Sciatic nerve (tissue), 2 donors: ENCODE results near the gene TMEM255B. TPM values are rescaled to one million over a fixed set of nuclear protein-coding genes. Genes with fewer than 3 reads are reported as not detected.

Source experiments
- ATAC-seq: fragments of 200-7000 bp; cut with Tn5 transposase; one replicate; pipeline ENCODE4 v1.9.1; 2020; ENCODE audit warnings: mild to moderate bottlenecking, moderate library complexity
- DNase-seq: peaks from one replicate; pipeline ENCODE4 v3.0.0-alpha.2; 2020; ENCODE audit warnings: low spot score
- intact Hi-C: fragments of 100-400 bp; cut with DNase I; formaldehyde crosslinking; loops from one replicate; pipeline ENCODE4 v1.14.2; 2022
- total RNA-seq: library from RNA; stranded (reverse); fragmentation: NEBNext Ultra II Directional; extraction: Animal tissue kit (Norgen Biotek cat#: 25700); gene quantifications from one replicate; pipeline ENCODE4 v1.2.1, GENCODE V29; 2021
- donor health status: DM: no; HTN: no; CAD: no.
- donor health status: DM: no; HTN: no; CAD: no.

Gene TMEM255B
- total RNA-seq, 1 donor from 2014 or later = 34.8 TPM

DNA sequence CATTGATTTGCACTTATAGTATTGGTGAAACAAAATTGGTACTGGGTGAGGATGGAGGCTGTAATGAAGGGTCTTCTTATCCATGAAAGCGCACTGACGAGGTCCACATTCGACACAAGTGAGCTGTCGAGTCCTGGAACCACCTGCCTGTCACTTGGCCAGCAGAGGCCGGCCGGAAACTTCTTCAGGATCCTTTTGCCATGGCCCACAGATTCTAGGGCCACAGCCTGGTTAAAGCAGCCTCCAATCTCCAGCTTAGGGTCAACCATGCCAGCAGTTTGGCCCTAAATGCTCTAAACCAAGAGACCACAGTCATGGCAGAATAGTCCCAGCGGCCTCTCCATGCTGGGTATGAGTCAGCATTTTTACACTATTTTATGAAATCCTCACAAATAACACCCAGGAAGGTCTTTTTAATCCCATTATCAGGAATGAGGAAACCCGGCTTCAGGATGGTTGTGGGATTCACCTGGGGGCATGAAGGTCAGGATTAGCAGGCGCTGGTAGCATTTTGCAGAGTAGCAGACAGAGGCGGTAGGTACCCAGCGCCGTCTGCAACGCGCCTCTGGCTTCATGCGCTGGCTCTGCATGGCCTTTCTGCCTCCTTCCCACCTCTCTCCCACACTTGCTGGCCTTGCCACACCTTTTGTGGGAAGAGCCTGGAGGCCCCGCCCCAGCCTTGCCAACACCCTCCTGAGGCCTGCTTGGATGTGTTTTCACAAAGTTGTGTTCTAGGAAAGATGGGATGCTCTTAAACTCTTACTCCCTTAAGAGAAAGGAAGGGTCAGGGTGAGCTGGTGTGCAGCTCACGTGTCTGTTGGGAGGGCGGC lies 89.6 kb downstream of the TMEM255B start:
- DNase-seq = peak; percentile 64
- ATAC-seq = peak; percentile 71
- intact Hi-C loops = no loop called here

DNA sequence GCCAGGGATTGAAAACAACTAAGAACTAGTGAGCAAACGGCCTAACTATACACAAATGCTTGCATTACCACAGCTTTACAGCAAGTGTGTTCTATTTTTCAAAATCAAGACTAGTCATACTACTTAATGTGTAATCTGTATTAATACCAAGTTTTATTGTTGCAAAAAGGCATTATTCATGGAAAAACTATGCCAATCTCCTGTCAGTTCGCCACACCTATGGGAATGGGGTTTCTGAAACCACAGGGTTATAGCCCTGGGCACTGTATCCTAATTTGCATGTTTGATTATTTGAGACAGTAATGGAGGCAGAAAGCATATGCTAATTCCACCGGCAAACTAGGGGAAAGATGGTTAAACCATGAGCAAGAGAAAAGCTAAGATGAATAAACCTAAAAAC lies 90.5 kb downstream of the TMEM255B start:
- intact Hi-C loops = no loop called here
- ATAC-seq (no peak), DNase-seq (no peak)

DNA sequence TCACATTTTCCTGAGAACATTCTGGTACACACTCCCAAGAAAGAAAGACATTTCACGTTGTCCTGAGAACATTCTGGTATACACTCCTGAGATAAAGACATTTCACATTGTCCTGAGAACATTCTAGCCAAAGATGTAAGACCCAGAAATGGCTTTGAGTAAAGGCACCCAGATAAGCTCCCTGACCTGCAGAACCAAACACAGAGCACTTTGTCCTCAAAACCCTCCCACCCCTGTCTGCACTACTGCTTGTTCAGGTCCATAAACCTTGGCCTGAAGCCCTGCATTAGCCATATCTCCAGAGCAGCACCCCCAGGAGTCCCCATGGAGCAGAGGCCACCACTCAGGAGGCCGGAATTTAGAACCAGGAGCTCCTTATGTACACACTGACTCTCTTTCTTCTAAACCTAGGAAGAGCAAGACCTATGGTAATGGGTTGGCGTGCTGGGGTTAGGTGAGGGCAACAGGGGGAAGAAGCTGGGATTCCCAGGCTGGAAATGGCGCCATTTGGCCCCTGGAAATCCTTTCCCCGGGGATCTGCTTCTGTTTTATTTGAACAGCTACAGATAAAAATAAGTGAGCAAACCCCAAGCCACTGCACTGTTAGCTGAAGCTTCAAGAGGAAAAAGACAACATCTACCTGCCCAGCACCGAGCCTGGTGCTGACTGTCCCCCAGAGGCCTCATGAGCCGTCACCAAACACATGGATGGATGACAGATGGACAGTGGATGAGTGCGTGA lies 91.1 kb downstream of the TMEM255B start:
- no peak for DNase-seq
- ATAC-seq = no peak
- intact Hi-C loops = no loop called here

DNA sequence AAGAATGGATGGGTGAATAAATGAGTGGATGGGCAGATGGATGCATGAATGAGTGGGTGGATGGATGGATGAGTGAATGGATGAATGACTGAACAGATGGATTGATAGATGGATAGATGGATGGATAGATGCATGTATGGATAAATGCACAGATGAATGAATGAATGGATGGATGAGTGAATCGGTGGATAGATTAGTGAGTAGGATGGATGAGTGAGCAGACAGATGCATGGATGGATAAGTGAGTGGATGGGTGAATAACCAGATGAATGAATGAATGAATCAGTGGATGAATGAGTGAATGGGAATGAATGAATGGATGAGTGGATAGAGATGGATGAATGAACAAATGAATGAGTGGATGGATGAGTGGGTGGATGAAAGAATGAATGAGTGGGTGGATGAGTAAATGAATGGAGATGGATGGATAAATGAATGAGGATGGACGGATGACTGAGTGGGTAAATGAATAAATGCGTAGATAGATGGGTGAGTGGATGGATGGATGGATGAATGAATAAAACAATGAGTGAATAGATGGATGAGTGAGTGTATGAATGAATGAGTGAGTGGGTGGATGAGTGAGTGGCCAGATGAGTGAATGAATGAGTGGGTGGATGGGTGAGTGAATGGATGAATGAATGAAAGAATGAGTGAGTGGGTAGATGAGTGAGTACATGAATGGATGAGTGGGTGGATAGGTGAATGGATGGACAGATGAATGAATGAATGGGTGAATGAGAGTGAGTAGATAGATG lies 91.9 kb downstream of the TMEM255B start:
- intact Hi-C loops = no loop called here
- DNase-seq = no peak
- no peak for ATAC-seq

DNA sequence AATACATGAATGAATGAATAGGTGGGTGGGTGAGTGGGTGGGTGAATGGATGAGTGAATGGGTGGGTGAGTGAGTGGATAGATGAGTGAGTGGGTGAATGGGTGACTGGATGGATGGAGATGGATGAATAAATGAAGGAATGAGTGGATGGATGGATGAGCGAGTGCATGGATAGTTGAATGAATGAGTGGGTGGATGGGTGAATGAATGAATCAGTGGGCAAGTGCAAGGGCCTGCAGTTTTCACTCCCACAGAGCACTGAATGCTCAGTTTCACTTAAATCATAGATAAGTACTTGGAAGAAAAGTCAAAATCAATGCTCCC lies 92.4 kb downstream of the TMEM255B start:
- ATAC-seq (no peak), DNase-seq (no peak)
- intact Hi-C loops = no loop called here

DNA sequence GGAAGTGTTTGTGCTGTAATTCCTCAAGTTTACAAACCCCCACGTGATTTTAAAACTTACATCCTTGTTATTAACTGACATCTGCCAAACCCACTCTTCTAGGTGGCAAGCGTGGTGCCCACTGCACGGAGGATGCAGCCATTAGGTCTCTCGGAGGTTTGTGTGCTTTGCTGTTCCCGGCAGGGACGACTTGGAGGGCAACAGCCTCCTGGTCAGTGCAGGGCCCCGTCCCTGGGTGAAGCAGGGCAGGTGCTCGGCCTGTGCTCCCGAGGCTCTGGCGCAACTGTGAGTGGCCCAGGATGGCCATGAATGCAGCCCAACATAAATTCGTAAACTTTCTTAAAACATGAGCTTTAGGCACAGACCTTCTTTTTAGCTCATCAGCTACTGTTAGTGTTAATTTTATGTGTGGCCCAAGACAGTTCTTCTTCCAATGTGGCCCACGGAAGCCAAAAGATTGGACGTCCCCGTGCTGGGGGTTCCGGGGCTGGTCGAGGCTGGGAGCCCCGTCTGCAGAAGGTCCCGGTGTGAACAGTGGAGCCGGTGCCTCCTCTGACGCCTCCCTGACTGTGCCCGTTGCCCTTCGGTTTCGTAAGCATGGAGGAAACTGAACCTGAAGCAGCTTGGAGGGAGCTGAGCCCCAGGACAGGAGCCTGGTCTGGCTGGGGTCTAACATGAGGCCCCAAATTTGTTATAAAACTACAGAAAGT lies 93.0 kb downstream of the TMEM255B start:
- ATAC-seq (no peak), DNase-seq (no peak)
- intact Hi-C loops = no loop called here

DNA sequence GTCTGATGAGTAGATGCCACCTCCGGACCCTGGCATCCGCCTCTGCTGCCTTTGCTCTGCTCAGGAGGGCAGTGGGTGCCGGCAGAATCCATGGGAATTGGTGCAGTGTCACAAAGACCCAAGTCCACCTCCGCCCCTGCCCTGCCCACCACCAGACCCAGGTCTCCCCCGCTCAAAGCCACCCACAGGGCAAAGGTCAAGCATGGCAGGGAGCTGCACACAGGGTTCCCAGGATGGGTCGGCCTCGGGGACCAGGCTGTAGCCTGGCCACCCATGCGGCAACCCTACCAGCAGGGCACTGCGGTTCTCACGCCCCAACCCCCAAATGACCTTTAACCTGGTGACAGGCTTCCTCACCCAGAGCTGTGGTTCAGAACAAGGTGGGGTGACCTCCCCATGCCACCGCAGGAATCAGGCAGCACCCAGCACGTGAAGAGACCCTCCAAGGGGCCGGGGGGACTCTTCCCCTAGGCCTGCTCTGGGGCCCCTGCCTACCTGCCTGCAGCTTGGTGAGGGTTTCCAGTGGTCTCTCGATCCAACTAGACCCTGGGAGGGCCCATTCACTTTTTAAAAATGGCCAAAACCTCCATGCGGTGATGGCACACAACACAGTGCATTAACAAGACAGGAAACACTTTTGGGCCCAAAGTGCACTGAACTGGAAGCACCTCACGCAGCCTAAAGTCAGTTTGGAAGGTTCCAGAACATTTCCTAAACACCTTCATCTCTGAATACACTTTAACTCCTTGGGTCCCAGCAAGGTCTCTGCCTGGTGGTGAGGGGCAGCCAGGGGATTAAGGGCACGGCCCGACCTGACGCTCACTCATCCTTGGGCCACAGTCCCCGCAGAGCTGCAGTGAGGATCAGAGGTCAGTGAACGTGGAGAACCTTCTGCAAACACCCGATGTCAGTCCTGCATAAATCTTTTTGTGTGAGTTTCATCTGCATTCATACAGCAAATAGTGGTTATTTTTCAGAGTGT lies 93.8 kb downstream of the TMEM255B start:
- DNase-seq = no peak
- intact Hi-C loops = no loop called here
- no peak for ATAC-seq

DNA sequence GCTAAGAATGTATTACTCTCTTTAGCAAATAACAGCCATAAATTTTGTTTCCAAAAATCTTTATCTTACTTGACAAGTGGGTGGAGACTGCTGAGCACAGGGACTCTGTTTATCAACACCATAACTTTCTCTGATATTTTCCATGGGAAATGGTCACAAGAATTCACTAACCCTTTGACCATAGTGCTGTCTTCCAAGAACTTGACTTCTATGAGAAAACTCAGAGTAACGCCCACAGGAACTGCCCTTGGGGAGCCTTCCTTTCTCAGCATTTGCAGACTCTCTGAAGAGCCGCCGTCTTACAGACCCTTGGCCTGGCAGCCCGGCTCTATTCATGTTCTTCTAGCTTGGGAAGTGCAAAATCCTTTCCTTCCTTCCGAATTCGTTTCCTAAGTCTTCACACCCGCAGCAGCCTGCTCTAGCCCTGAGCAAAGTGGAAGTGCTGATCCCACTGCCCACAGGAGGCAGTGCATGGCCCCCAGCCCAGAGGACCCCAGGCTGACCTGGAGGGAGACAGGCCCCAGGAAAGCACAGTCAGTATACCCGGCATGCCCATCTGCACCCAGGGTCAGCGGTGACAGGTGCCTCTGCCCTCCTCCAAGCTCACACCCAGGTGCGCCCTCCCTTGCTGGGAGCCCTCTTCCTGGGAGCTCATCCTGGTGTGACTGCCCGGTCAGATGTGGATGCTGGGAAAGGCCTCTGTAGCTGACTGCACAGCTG lies 94.7 kb downstream of the TMEM255B start:
- DNase-seq (no peak), ATAC-seq (peak; percentile 49)
- intact Hi-C loops = no loop called here

DNA sequence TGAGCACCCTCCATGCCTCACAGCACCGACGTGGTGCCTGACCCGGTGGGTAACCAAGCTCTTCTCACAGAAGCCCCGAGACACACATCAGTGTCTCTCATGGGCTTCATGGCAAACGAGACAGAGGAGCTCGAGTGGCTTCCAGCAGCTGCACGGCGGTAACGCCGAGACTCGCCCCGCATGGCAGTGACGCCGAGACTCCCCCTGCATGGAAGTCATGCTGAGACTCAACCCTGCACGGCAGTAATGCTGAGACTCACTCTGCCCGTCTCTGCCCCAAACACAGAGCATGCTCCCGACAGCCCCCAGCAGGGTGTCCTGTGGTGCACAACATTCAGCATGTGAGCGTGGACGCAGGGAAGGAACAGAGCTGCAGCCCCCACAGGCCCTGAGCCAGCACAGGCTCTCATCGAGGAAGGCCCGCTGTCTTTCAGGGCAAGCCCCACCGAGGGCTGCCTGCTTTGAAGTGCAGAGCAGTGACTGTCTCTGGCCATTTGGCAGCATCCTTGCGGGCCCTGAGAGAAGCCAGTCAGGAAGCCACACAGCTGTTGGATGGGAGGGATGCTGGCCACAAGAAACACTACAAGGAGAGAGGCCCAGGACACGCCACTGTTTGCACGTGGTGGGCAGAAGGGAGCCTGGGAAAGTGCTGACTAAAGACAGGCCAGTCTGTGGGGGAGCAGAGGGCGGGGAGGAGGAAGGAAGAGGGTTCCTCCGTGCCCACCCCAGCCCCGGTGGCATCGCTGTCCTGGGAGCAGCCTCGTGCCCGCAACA lies 95.4 kb downstream of the TMEM255B start:
- intact Hi-C loops = no loop called here
- DNase-seq = peak; percentile 72
- ATAC-seq = peak; percentile 81

DNA sequence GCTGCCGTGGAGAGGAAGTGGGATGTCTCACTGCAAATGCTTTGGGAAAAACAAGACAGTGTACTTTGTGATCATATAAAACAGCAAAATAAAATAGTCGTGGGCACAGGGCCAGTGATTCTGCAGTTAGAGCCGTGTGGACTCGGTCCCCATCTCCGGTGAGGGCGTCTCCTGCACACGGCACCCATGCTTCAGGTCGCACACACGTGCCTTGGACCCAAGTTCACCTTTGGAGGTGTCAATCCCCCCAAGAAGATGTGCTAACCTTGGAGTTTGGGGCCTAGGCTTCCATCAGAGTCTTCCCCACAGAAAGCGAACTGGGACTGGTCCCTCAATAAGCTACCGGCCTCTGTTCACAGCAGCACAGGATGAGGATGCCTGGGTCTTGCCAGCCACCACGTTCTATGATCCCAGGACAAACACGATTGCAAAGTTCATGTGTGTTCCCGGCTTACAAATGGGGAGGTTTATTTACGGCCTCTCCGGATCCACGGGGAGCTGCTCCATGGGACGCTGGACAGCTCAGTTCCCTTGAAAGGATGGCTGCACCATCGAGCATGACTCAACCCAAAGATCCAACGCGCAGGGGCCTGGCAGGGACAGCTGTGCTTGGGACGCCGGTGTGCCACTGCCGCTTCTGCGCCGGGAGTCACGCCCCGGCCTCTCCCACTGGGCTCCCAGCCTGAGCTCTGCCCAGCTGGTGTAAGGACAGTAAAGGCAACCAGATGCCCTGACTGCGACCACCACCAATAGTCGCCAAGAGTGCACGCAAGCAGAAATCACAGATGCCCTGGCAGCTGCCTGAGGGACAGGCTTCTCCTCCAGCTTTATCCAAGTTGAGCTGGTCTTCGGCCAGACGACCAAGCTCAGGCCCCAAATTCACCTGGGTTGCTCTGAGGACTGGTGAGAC lies 96.2 kb downstream of the TMEM255B start:
- DNase-seq (no peak), ATAC-seq (peak; percentile 1)
- intact Hi-C loops = no loop called here

DNA sequence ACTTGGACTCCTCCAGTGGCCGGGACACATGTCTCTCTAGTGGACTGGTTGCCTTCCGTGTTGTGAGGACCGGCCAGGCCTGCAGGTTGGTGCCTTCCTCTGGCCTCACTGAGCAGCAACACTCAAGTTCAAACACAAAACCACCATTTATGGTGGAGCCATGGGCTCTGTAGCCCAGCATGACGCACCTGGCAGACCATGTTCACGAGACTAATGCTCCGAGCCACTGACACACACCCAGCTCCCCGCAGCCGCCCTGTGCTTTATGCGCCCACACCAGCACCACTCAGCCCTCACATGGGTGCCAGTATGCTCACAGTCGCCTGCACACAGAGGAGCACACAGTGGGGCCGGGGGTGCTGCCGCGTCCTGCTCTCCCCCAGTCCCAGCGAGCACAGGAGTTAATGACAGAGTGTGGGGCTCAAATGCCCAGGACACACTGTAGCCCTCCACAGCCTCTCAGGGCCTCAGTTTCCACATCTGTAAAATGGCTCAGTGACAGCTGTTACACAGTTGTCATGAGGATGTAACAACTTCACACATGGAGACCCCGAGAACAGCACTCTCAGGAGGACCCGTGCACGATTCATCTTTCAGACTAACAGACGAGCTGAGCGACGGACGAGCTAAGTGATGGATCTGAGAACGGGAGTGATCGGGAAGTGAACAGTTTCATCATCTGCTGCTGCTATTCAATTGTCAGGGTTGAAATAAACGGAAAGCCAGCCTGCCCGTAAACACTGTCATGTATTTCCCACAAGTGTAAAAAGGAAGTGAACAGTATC lies 97.1 kb downstream of the TMEM255B start:
- DNase-seq = no peak
- ATAC-seq = no peak
- intact Hi-C loops = no loop called here

DNA sequence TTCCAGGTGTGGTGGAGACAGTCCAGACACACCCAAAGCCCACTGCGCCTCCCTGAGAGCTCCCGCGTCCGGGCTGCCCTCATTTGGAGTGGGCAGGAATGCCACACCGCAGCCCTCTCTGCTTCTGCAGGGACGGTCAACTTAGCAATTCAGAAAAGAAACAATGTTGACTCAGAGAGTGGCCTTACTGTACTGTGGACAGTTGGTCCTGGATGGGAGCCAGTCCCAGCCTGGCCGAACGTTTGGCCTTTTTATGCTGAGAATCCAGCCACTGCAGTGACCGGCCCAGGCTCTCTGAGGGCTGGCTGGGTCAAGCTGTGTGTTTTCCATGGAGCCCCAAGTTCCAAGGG lies 97.7 kb downstream of the TMEM255B start:
- intact Hi-C loops = no loop called here
- no peak for ATAC-seq
- DNase-seq = no peak

DNA sequence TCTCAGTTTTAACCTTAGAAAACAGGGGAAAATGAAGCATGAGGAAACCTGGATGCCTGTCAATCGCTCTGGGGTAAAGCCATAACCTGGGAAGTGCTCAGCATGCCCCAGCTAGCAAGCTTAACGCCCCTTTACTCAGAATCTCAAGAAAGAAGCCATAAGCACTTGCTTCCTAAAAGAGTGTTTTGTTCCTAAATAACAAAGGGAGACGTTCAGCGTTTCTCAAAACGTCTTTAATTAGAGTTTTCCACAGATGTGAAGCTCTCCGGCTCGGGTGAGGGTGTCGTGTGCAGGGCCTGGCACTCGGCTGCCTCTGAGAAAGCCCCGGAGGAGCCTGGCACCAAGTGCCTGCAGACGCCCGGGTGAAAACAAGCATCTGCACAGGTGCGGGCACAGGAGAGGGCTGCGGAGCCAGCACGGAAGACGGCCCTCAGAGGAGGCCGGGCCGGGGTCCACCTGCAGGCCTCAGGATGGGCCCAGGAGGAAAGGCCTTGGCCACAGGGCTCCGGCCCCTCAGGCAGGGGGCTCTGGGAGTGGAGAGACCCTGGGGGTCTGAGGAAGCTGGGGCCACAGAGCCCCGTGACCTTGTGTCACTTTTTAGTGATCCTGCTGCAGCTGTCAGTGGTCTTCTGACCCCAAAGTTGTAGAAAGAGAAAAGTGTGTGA lies 98.6 kb downstream of the TMEM255B start:
- ATAC-seq (no peak), DNase-seq (no peak)
- intact Hi-C loops = no loop called here

DNA sequence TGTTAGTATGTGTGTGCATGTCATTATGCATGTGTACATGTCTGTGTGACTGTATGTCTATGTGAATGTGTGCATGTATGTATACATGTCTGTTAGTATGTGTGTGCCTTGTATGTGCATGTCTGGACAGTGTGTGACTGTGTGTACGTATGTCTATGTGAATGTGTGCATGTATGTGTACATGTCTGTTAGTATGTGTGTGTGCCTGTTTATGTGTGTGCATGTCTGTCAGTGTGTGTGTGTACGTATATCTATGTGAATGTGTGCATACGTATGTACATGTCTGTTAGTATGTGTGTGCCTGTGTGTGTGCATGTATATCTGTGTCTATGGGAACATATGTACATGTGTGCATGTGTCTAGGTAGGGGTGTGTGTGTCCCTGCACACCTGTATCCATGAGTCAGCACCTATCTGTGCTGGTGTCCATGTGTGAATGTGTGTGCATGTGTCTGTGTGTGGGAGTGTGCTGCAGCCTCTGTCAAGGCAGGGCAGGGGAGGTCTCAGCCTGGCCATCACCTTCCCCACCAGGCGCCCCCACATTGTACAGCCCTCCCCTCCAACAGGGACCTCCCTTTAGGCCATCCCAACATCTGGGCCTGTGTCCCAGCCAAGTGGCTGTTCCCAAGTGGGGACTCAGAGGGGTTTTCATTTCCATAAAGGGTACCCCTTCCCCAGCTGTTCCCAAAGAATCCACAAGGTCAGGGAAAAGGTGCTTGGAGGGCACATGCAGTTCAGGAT lies 100.5 kb downstream of the TMEM255B start:
- ATAC-seq (no peak), DNase-seq (no peak)
- intact Hi-C loops = no loop called here
